MCF 10A (cell line): ENCODE results near the gene FLT1. TPM values are rescaled to one million over a fixed set of nuclear protein-coding genes. Genes with fewer than 3 reads are reported as not detected.

Experiments used
- BruUV-seq: library from RNA; stranded (reverse); fragments of 400-500 nt; replicated peaks from 2 replicates; lab custom pipeline; 2021; lab: Mats Ljungman, UMichigan
- CTCF ChIA-PET: fragments of 300-600 bp; sonication (Branson Sonifier 250); formaldehyde crosslinking; extraction: SDS; loops from one replicate; lab custom pipeline; 2021; ENCODE audit warnings: antibody characterized with exemption, inconsistent platforms; lab: Yijun Ruan, JAX
- POLR2A ChIA-PET: fragments of 300-600, 350-650 bp; sonication (Branson Sonifier 250); formaldehyde crosslinking; extraction: SDS; loops from one replicate; lab custom pipeline; 2020; ENCODE audit warnings: antibody characterized with exemption, inconsistent platforms; lab: Yijun Ruan, JAX
- DNase-seq: peaks from one replicate; pipeline ENCODE4 v3.0.0-alpha.2; 2018; ENCODE audit not compliant: unreplicated experiment
- H3K27ac Mint-ChIP-seq: one replicate; pipeline ENCODE4 v1.8.0; 2022; ENCODE audit warnings: mild to moderate bottlenecking, low read depth, mixed read lengths; ENCODE audit not compliant: unreplicated experiment
- H3K27me3 Mint-ChIP-seq: one replicate; pipeline ENCODE4 v1.8.0; 2022; ENCODE audit warnings: mixed read lengths; ENCODE audit not compliant: insufficient read depth, unreplicated experiment
- H3K36me3 Mint-ChIP-seq: one replicate; pipeline ENCODE4 v1.8.0; 2022; ENCODE audit warnings: mild to moderate bottlenecking, moderate library complexity, mixed read lengths; ENCODE audit not compliant: insufficient read depth, unreplicated experiment
- H3K4me1 Mint-ChIP-seq: one replicate; pipeline ENCODE4 v1.8.0; 2022; ENCODE audit warnings: mixed read lengths; ENCODE audit not compliant: insufficient read depth, unreplicated experiment
- H3K4me3 Mint-ChIP-seq: one replicate; pipeline ENCODE4 v1.8.0; 2022; ENCODE audit warnings: mild to moderate bottlenecking, moderate library complexity, mixed read lengths; ENCODE audit not compliant: unreplicated experiment
- H3K9me3 Mint-ChIP-seq: one replicate; pipeline ENCODE4 v1.8.0; 2022; ENCODE audit warnings: mixed read lengths; ENCODE audit not compliant: unreplicated experiment
- intact Hi-C: fragments of 100-400 bp; cut with micrococcal nuclease; formaldehyde crosslinking; loops from 2 replicates; pipeline ENCODE4 v1.14.1; 2022
- total RNA-seq: library from RNA; stranded (reverse); gene quantifications from 2 replicates; pipeline ENCODE4 v1.2.3, GENCODE V29; 2022
- TF ChIP-seq, protein P1 (sequence below): fragments of 200-600 bp; IDR thresholded peaks from one replicate; pipeline ENCODE4 v1.8.0; 2022; ENCODE audit warnings: antibody characterized with exemption, mild to moderate bottlenecking; ENCODE audit not compliant: unreplicated experiment

The FLT1 gene
- total RNA-seq, 1 experiment from 2014 or later = not detected

DNA sequence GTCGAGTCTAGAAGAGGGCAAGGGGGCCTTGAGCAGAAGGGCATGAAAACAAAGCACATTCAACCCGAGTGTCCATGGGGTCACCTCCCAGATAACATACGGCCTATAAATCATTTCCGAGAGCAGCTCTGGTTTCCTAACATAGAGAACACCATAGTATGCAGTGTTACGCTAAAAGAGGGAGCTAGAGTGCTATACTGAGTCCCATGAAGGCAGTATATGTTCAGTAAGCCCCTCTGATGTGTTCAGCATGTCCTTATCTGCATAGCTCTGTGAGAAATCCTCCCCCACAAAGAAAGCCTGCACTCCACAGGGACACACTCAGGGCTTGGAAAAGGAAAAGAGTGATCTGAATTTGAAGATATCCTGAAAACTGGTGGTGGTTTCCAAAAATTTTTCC lies 175.4 kb downstream of the FLT1 start:
- intact Hi-C loops = no loop called here
- CTCF ChIA-PET = no interaction called here
- POLR2A ChIA-PET = interaction anchor here (0.6 to 1.3 kb wide), 2 partner anchors 211 to 339 kb away, joined by 3 to 5 read pairs; partner anchors contain the start of gene POMP
- H3K27ac Mint-ChIP-seq = no peak overlapping the region
- no peaks in the 10 kb centered on the region for H3K36me3 Mint-ChIP-seq
- no peak overlapping the region for H3K4me3 Mint-ChIP-seq
- TF ChIP-seq, protein P1, sequence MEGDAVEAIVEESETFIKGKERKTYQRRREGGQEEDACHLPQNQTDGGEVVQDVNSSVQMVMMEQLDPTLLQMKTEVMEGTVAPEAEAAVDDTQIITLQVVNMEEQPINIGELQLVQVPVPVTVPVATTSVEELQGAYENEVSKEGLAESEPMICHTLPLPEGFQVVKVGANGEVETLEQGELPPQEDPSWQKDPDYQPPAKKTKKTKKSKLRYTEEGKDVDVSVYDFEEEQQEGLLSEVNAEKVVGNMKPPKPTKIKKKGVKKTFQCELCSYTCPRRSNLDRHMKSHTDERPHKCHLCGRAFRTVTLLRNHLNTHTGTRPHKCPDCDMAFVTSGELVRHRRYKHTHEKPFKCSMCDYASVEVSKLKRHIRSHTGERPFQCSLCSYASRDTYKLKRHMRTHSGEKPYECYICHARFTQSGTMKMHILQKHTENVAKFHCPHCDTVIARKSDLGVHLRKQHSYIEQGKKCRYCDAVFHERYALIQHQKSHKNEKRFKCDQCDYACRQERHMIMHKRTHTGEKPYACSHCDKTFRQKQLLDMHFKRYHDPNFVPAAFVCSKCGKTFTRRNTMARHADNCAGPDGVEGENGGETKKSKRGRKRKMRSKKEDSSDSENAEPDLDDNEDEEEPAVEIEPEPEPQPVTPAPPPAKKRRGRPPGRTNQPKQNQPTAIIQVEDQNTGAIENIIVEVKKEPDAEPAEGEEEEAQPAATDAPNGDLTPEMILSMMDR = no peak
- H3K4me1 Mint-ChIP-seq = no peaks in the 10 kb centered on the region
- no peaks in the 10 kb centered on the region for H3K9me3 Mint-ChIP-seq
- no TSS peak for BruUV-seq
- no peaks in the 10 kb centered on the region for H3K27me3 Mint-ChIP-seq
- no peak for DNase-seq

- intact Hi-C loops = no loop called here
- TF ChIP-seq, protein P1 = no peak
- Mint-ChIP-seq H3K27me3 (no peaks in the 10 kb centered on the region), H3K27ac (no peak overlapping the region), H3K9me3 (no peaks in the 10 kb centered on the region), H3K4me1 (no peaks in the 10 kb centered on the region), H3K36me3 (no peaks in the 10 kb centered on the region), H3K4me3 (no peak overlapping the region)
- no peak for DNase-seq
- no TSS peak for BruUV-seq
- POLR2A ChIA-PET = no interaction called here
- CTCF ChIA-PET = interaction anchor here (0.7 to 1.0 kb wide), 3 partner anchors 40 to 939 kb away, joined by 3 to 5 read pairs (median 4); no protein-coding TSS in a partner anchor
Observed at GRCh38 chr13:28318496-28318895, 176.4 kb downstream of the FLT1 start.

DNA sequence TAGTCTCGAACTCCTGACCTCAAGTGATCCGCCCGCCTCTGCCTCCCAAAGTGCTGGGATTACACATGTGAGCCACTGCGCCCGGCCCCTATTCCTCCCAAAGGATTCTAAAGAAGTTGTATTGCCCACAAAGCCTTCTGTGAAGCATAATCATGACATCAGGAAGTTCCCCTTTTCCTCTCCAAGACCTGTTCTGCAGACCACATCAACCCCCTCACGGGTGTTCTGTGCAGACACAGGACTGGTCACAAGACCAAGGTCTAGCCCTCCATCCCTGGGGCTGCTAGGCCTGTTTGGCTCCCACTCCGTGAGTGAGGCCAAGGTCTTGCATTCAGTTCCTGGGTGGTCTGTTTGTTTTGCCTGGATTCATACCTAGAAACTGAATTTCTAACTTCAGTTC lies 178.1 kb downstream of the FLT1 start:
- CTCF ChIA-PET = no interaction called here
- Mint-ChIP-seq H3K9me3 (no peaks in the 10 kb centered on the region), H3K4me3 (no peak overlapping the region), H3K27me3 (no peaks in the 10 kb centered on the region), H3K36me3 (no peaks in the 10 kb centered on the region), H3K27ac (no peak overlapping the region), H3K4me1 (no peaks in the 10 kb centered on the region)
- DNase-seq = no peak
- BruUV-seq = no TSS peak
- POLR2A ChIA-PET = no interaction called here
- intact Hi-C loops = no loop called here
- TF ChIP-seq, protein P1 = no peak

DNA sequence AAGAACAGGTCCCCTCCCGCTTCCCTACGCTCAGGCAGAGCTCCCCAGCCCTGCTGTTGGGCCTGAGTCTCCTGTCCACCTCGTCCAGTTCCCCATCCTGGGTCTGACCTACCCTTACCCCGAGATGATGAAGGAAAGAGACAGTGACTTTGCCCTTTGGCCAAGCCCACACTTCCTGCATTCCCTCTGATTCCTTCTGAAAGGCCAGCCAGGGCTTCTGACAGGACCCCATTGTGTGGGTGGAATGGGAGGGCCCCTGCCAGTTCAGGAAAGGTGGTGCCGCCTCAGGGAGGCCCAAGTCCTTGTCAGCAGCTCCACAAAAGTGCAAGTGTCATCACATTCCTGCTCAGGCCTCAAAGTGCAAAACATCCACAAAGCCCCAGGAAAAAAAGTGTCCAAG lies 178.8 kb downstream of the FLT1 start:
- H3K4me3 Mint-ChIP-seq = no peak overlapping the region
- TF ChIP-seq, protein P1 = no peak
- H3K27ac Mint-ChIP-seq = peak overlapping the region; percentile 21
- H3K4me1 Mint-ChIP-seq = no peaks in the 10 kb centered on the region
- ChIA-PET POLR2A (no interaction called here), CTCF (interaction anchor here (0.6 to 0.7 kb wide), 4 partner anchors 9 to 296 kb away, joined by 3 to 4 read pairs (median 4); no protein-coding TSS in a partner anchor)
- DNase-seq = no peak
- no peaks in the 10 kb centered on the region for H3K9me3 Mint-ChIP-seq
- intact Hi-C loops = no loop called here
- no peaks in the 10 kb centered on the region for H3K36me3 Mint-ChIP-seq
- BruUV-seq = no TSS peak
- no peaks in the 10 kb centered on the region for H3K27me3 Mint-ChIP-seq
